Measurements from ENCODE around the gene RNF19B. TPM values are rescaled to one million over a fixed set of nuclear protein-coding genes. Genes with fewer than 3 reads are reported as not detected.

RNF19B gene
- total RNA-seq, 1 donor from 2014 or later, result 14.2 TPM

GRCh38 chr1:33004613-33005012 is 40.0 kb upstream of the RNF19B start:
- no peaks in the 10 kb centered on the region for H3K27me3 ChIP-seq
- no peak overlapping the region for H3K4me3 ChIP-seq
- no peaks in the 10 kb centered on the region for H4K20me1 ChIP-seq (ENCODE audit: low read depth)
- Mint-ChIP-seq H3K9me3 (no peaks in the 10 kb centered on the region), H3K36me3 (peaks cover 12% of the 10 kb centered on the region), H3K27ac (no peak overlapping the region), H3K4me3 (no peak overlapping the region), H3K27me3 (ENCODE audit: insufficient read depth, low read depth) (peaks cover 4% of the 10 kb centered on the region), H3K4me1 (peaks cover 50% of the 10 kb centered on the region)
- no peaks in the 10 kb centered on the region for H3K9me3 ChIP-seq (ENCODE audit: low read depth)
- no peak overlapping the region for H3K27ac ChIP-seq
- DNase-seq (ENCODE audit: low spot score), result no peak
- H3K79me2 ChIP-seq (ENCODE audit: low read depth), result no peaks in the 10 kb centered on the region
- TF ChIP-seq EZH2phosphoT487 (IDR thresholded peaks at IDR 0.05) (no peak), EZH2 (IDR thresholded peaks at IDR 0.05) (no peak)
- TF ChIP-seq, protein P1, sequence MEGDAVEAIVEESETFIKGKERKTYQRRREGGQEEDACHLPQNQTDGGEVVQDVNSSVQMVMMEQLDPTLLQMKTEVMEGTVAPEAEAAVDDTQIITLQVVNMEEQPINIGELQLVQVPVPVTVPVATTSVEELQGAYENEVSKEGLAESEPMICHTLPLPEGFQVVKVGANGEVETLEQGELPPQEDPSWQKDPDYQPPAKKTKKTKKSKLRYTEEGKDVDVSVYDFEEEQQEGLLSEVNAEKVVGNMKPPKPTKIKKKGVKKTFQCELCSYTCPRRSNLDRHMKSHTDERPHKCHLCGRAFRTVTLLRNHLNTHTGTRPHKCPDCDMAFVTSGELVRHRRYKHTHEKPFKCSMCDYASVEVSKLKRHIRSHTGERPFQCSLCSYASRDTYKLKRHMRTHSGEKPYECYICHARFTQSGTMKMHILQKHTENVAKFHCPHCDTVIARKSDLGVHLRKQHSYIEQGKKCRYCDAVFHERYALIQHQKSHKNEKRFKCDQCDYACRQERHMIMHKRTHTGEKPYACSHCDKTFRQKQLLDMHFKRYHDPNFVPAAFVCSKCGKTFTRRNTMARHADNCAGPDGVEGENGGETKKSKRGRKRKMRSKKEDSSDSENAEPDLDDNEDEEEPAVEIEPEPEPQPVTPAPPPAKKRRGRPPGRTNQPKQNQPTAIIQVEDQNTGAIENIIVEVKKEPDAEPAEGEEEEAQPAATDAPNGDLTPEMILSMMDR (IDR thresholded peaks at IDR 0.05), result no peak
- no peak overlapping the region for H2AFZ ChIP-seq (replicated peaks)
- peaks cover 11% of the 10 kb centered on the region for H3K4me1 ChIP-seq
- H3K9ac ChIP-seq, result no peak overlapping the region
- peaks cover 3% of the 10 kb centered on the region for H3F3A ChIP-seq (ENCODE audit: low read depth)
- H3K36me3 ChIP-seq, result no peaks in the 10 kb centered on the region
- no peak overlapping the region for H3K4me2 ChIP-seq

DNA sequence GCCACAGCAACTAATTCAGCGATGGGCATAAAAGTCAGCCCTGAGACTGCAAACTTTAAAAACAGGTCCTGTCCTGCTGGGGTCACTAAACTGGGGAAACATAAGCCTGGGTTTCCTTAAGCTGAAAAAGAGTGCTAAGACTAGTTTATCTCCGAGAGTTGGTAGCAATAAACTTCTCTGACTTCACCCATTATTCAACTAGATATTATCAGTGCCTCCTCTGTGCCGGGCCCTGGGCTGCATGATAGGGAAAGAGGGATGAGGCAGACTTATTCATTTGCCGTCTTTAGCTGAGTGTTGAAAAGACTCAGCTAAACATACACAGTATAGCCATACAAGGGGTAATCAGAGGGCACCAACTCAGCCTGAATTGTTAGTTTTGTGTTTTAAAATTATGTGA is 39.0 kb upstream of the RNF19B start:
- no peaks in the 10 kb centered on the region for H3K9me3 ChIP-seq (ENCODE audit: low read depth)
- H3K4me3 ChIP-seq, result no peak overlapping the region
- H3K36me3 ChIP-seq, result no peaks in the 10 kb centered on the region
- no peak overlapping the region for H3K27ac ChIP-seq
- H3K27ac Mint-ChIP-seq, result no peak overlapping the region
- H3K79me2 ChIP-seq (ENCODE audit: low read depth), result no peaks in the 10 kb centered on the region
- H2AFZ ChIP-seq (replicated peaks), result no peak overlapping the region
- H3K9me3 Mint-ChIP-seq, result no peaks in the 10 kb centered on the region
- H3K4me1 ChIP-seq, result peaks cover 11% of the 10 kb centered on the region
- TF ChIP-seq EZH2 (IDR thresholded peaks at IDR 0.05), result no peak
- TF ChIP-seq, protein P1 (IDR thresholded peaks at IDR 0.05), result no peak
- no peak for TF ChIP-seq EZH2phosphoT487 (IDR thresholded peaks at IDR 0.05)
- H3K4me3 Mint-ChIP-seq, result no peak overlapping the region
- no peaks in the 10 kb centered on the region for H3K27me3 ChIP-seq
- peaks cover 48% of the 10 kb centered on the region for H3K4me1 Mint-ChIP-seq
- no peaks in the 10 kb centered on the region for H4K20me1 ChIP-seq (ENCODE audit: low read depth)
- no peak overlapping the region for H3K4me2 ChIP-seq
- H3K9ac ChIP-seq, result no peak overlapping the region
- peaks cover 3% of the 10 kb centered on the region for H3F3A ChIP-seq (ENCODE audit: low read depth)
- DNase-seq (ENCODE audit: low spot score), result no peak
- peaks cover 10% of the 10 kb centered on the region for H3K36me3 Mint-ChIP-seq
- peaks cover 4% of the 10 kb centered on the region for H3K27me3 Mint-ChIP-seq (ENCODE audit: insufficient read depth, low read depth)

- no peaks in the 10 kb centered on the region for H3K9me3 ChIP-seq (ENCODE audit: low read depth)
- H3K4me2 ChIP-seq, result no peak overlapping the region
- H3K36me3 ChIP-seq, result no peaks in the 10 kb centered on the region
- H3F3A ChIP-seq (ENCODE audit: low read depth), result peaks cover 3% of the 10 kb centered on the region
- no peak overlapping the region for H3K9ac ChIP-seq
- H3K36me3 Mint-ChIP-seq, result peaks cover 2% of the 10 kb centered on the region
- peaks cover 4% of the 10 kb centered on the region for H3K27me3 Mint-ChIP-seq (ENCODE audit: insufficient read depth, low read depth)
- no peaks in the 10 kb centered on the region for H3K27me3 ChIP-seq
- H2AFZ ChIP-seq (replicated peaks), result no peak overlapping the region
- H3K4me3 Mint-ChIP-seq, result no peak overlapping the region
- H3K27ac ChIP-seq, result no peak overlapping the region
- no peaks in the 10 kb centered on the region for H3K9me3 Mint-ChIP-seq
- no peak overlapping the region for H3K4me3 ChIP-seq
- TF ChIP-seq EZH2phosphoT487 (IDR thresholded peaks at IDR 0.05) (no peak), EZH2 (IDR thresholded peaks at IDR 0.05) (no peak)
- TF ChIP-seq, protein P1 (IDR thresholded peaks at IDR 0.05), result no peak
- no peak for DNase-seq (ENCODE audit: low spot score)
- peaks cover 48% of the 10 kb centered on the region for H3K4me1 Mint-ChIP-seq
- no peaks in the 10 kb centered on the region for H4K20me1 ChIP-seq (ENCODE audit: low read depth)
- peaks cover 11% of the 10 kb centered on the region for H3K4me1 ChIP-seq
- no peaks in the 10 kb centered on the region for H3K79me2 ChIP-seq (ENCODE audit: low read depth)
- no peak overlapping the region for H3K27ac Mint-ChIP-seq
These were observed 37.4 kb upstream of the RNF19B start for GRCh38 chr1:33002006-33002405.
